Ishikawa (cell line): Measurements from ENCODE around the gene GRAMD1B.

Source experiments
- CEBPB ChIP-seq: IDR thresholded peaks from 2 replicates; pipeline ENCODE4 v1.6.1; 2012
- CREB1 ChIP-seq: IDR thresholded peaks from 2 replicates; pipeline ENCODE4 v1.6.1; 2012; ENCODE audit warnings: low read depth
- EGR1 ChIP-seq: IDR thresholded peaks from 2 replicates; pipeline ENCODE4 v1.6.1; 2012
- EP300 ChIP-seq: IDR thresholded peaks from 2 replicates; pipeline ENCODE4 v1.6.1; 2012; ENCODE audit warnings: borderline replicate concordance
- FOXM1 ChIP-seq: IDR thresholded peaks from 2 replicates; pipeline ENCODE4 v1.6.1; 2012; ENCODE audit warnings: low read depth, borderline replicate concordance
- MAX ChIP-seq: IDR thresholded peaks from 2 replicates; pipeline ENCODE4 v1.6.1; 2012
- NFIC ChIP-seq: IDR thresholded peaks from 2 replicates; pipeline ENCODE4 v1.6.1; 2012
- RAD21 ChIP-seq: IDR thresholded peaks from 2 replicates; pipeline ENCODE4 v1.6.1; 2012; ENCODE audit warnings: low read depth
- REST ChIP-seq: IDR thresholded peaks from 2 replicates; pipeline ENCODE4 v1.6.1; 2012; ENCODE audit warnings: low read depth, mild to moderate bottlenecking
- TAF1 ChIP-seq: IDR thresholded peaks from 2 replicates; pipeline ENCODE4 v1.6.1; 2012; ENCODE audit warnings: low read depth, mild to moderate bottlenecking
- TCF12 ChIP-seq: IDR thresholded peaks from 2 replicates; pipeline ENCODE4 v1.6.1; 2012; ENCODE audit warnings: low read depth
- TEAD4 ChIP-seq: IDR thresholded peaks from 2 replicates; pipeline ENCODE4 v1.6.1; 2012
- USF1 ChIP-seq: IDR thresholded peaks from 2 replicates; pipeline ENCODE4 v1.6.1; 2012
- YY1 ChIP-seq: IDR thresholded peaks from 2 replicates; pipeline ENCODE4 v1.6.1; 2012; ENCODE audit warnings: low read depth
- ZBTB7A ChIP-seq: IDR thresholded peaks from 2 replicates; pipeline ENCODE4 v1.6.1; 2012; ENCODE audit warnings: low read depth

Gene GRAMD1B

GRCh38 chr11:123409456-123410217, 20.4 kb upstream of the GRAMD1B start:
- TF ChIP-seq YY1: no peak
- TF ChIP-seq CREB1: no peak
- TF ChIP-seq FOXM1: no peak
- no peak for TF ChIP-seq TEAD4
- TF ChIP-seq EP300: no peak

GRCh38 chr11:123410218-123410549, 19.9 kb upstream of the GRAMD1B start:
- TF ChIP-seq TEAD4: no peak
- no peak for TF ChIP-seq REST
- no peak for TF ChIP-seq CEBPB
- no peak for TF ChIP-seq NFIC
- no peak for TF ChIP-seq YY1
- no peak for TF ChIP-seq TCF12
- no peak for TF ChIP-seq RAD21
- TF ChIP-seq TAF1: no peak
- no peak for TF ChIP-seq EGR1
- TF ChIP-seq CREB1: no peak
- no peak for TF ChIP-seq USF1

- no peak for TF ChIP-seq FOXM1
- no peak for TF ChIP-seq USF1
- TF ChIP-seq EGR1: no peak
- no peak for TF ChIP-seq ZBTB7A
- no peak for TF ChIP-seq CEBPB
- TF ChIP-seq YY1: no peak
- no peak for TF ChIP-seq TAF1
These were observed 16.4 kb upstream of the GRAMD1B start for GRCh38 chr11:123413636-123414035.

- TF ChIP-seq NFIC (no peak), TAF1 (no peak), CREB1 (no peak), EGR1 (no peak), REST (no peak), EP300 (no peak), FOXM1 (no peak), YY1 (no peak), CEBPB (no peak), USF1 (no peak), RAD21 (no peak), TCF12 (no peak), ZBTB7A (no peak), TEAD4 (no peak), MAX (no peak)
These were observed 13.5 kb upstream of the GRAMD1B start for GRCh38 chr11:123416566-123416965.

- TF ChIP-seq CEBPB: no peak
- no peak for TF ChIP-seq FOXM1
- TF ChIP-seq CREB1: no peak
- no peak for TF ChIP-seq NFIC
- TF ChIP-seq TEAD4: no peak
- TF ChIP-seq TAF1: no peak
- no peak for TF ChIP-seq RAD21
- no peak for TF ChIP-seq REST
- TF ChIP-seq TCF12: no peak
- TF ChIP-seq EP300: no peak
- TF ChIP-seq YY1: no peak
- TF ChIP-seq EGR1: no peak
- TF ChIP-seq ZBTB7A: no peak
- no peak for TF ChIP-seq USF1
- TF ChIP-seq MAX: no peak
These were observed 11.5 kb upstream of the GRAMD1B start for GRCh38 chr11:123418351-123419114.
